SHP77 treated with DMSO at 0.1 percent for 48 hours (cell line): ENCODE measurements around the gene MINDY4B.

ENCODE experiments used
- DNase-seq: peaks from one replicate; lab custom pipeline; 2025; lab: John Stamatoyannopoulos, UW

MINDY4B gene

GRCh38 chr3:150905339-150905738, at the start of gene MINDY4B:
Gene MINDY4B (minus strand): TSS chr3:150905439. CDS start chr3:150905439, 0 bp downstream.
- DNase-seq, result no peak

GRCh38 chr3:150951923-150952322, 46.7 kb upstream of the MINDY4B start:
- no peak for DNase-seq

- DNase-seq, result no peak
These were observed 40.2 kb upstream of the MINDY4B start for GRCh38 chr3:150945226-150946032.

- no peak for DNase-seq
These were observed 37.0 kb upstream of the MINDY4B start for GRCh38 chr3:150942221-150942620.

- no peak for DNase-seq
These were observed 31.5 kb upstream of the MINDY4B start for GRCh38 chr3:150936693-150937092.

- DNase-seq, result no peak
These were observed 28.3 kb upstream of the MINDY4B start for GRCh38 chr3:150933473-150933995.

- DNase-seq, result no peak
These were observed 26.5 kb upstream of the MINDY4B start for GRCh38 chr3:150931745-150932144.

GRCh38 chr3:150930839-150931238, 25.6 kb upstream of the MINDY4B start:
- no peak for DNase-seq

GRCh38 chr3:150928234-150928633, 23.0 kb upstream of the MINDY4B start:
- no peak for DNase-seq

GRCh38 chr3:150926328-150926727, 21.1 kb upstream of the MINDY4B start:
- no peak for DNase-seq

GRCh38 chr3:150925751-150926201, 20.5 kb upstream of the MINDY4B start:
- DNase-seq, result no peak

GRCh38 chr3:150922611-150923010, 17.4 kb upstream of the MINDY4B start:
- DNase-seq, result no peak

- DNase-seq, result no peak
These were observed 16.0 kb upstream of the MINDY4B start for GRCh38 chr3:150921209-150921608.

GRCh38 chr3:150920236-150920635, 15.0 kb upstream of the MINDY4B start:
- no peak for DNase-seq

GRCh38 chr3:150917951-150918350, 12.7 kb upstream of the MINDY4B start:
- no peak for DNase-seq

GRCh38 chr3:150913133-150913922, 8.1 kb upstream of the MINDY4B start:
- no peak for DNase-seq

- DNase-seq, result no peak
These were observed 7.3 kb upstream of the MINDY4B start for GRCh38 chr3:150912501-150912900.

GRCh38 chr3:150911771-150912170, 6.5 kb upstream of the MINDY4B start:
- no peak for DNase-seq

GRCh38 chr3:150906461-150906860, 1.2 kb upstream of the MINDY4B start:
- DNase-seq, result no peak

- no peak for DNase-seq
These were observed 507 bp upstream of the MINDY4B start for GRCh38 chr3:150905746-150906145.

GRCh38 chr3:150902988-150903387, 2.3 kb downstream of the MINDY4B start:
- no peak for DNase-seq

GRCh38 chr3:150901793-150902192, 3.4 kb downstream of the MINDY4B start:
- no peak for DNase-seq

GRCh38 chr3:150899141-150899540, 6.1 kb downstream of the MINDY4B start:
- DNase-seq, result no peak
